Hepatocyte (in vitro differentiated cells): ENCODE data around the gene EPB41L4B. TPM values are rescaled to one million over a fixed set of nuclear protein-coding genes. Genes with fewer than 3 reads are reported as not detected.

Experiments used
- DNase-seq: peaks from one replicate; pipeline ENCODE4 v3.0.0-alpha.2; 2016; ENCODE audit warnings: low spot score
- H2AFZ ChIP-seq: fragments of 200-600 bp; sonication (generic); 2 replicates; pipeline ENCODE4 v1.6.0; 2016; ENCODE audit warnings: antibody characterized with exemption, mild to moderate bottlenecking
- H3K27ac ChIP-seq: fragments of 200-600 bp; sonication (generic); 2 replicates; pipeline ENCODE4 v1.5.1; 2016; ENCODE audit warnings: mild to moderate bottlenecking
- H3K27me3 ChIP-seq: fragments of 200-600 bp; sonication (generic); 2 replicates; pipeline ENCODE4 v1.6.1; 2016
- H3K36me3 ChIP-seq: fragments of 200-600 bp; sonication (generic); replicated peaks from 2 replicates; pipeline ENCODE4 v1.5.1; 2016; ENCODE audit warnings: low read depth; ENCODE audit not compliant: insufficient read depth
- H3K4me1 ChIP-seq: fragments of 200-600 bp; sonication (generic); 2 replicates; pipeline ENCODE4 v1.5.1; 2016; ENCODE audit warnings: mild to moderate bottlenecking, moderate library complexity; ENCODE audit not compliant: insufficient read depth
- H3K4me2 ChIP-seq: fragments of 200-600 bp; sonication (generic); 2 replicates; pipeline ENCODE4 v1.6.0; 2016
- H3K4me3 ChIP-seq: fragments of 200-600 bp; sonication (generic); 2 replicates; pipeline ENCODE4 v1.5.1; 2016; ENCODE audit warnings: mild to moderate bottlenecking
- H3K79me2 ChIP-seq: fragments of 200-600 bp; sonication (generic); 2 replicates; pipeline ENCODE4 v1.6.0; 2017; ENCODE audit warnings: mild to moderate bottlenecking
- H3K9me2 ChIP-seq: fragments of 200-600 bp; sonication (generic); replicated peaks from 2 replicates; pipeline ENCODE4 v1.6.0; 2017; ENCODE audit warnings: mild to moderate bottlenecking; ENCODE audit not compliant: insufficient read depth
- H3K9me3 ChIP-seq: fragments of 200-600 bp; sonication (generic); 2 replicates; pipeline ENCODE4 v1.5.1; 2016; ENCODE audit warnings: low read depth, mild to moderate bottlenecking
- H4K20me1 ChIP-seq: fragments of 200-600 bp; sonication (generic); 2 replicates; pipeline ENCODE4 v1.6.0; 2016; ENCODE audit warnings: mild to moderate bottlenecking; ENCODE audit not compliant: insufficient read depth, poor library complexity, severe bottlenecking
- EZH2 ChIP-seq: fragments of 200-600 bp; sonication (generic); IDR thresholded peaks from 2 replicates; pipeline ENCODE4 v1.6.1; 2016; ENCODE audit warnings: antibody characterized with exemption, mild to moderate bottlenecking, borderline replicate concordance
- EZH2phosphoT487 ChIP-seq: fragments of 200-600 bp; sonication (generic); IDR thresholded peaks from one replicate; pipeline ENCODE4 v1.6.1; 2018; ENCODE audit warnings: antibody characterized with exemption, mild to moderate bottlenecking, low read depth, moderate library complexity; ENCODE audit not compliant: unreplicated experiment, severe bottlenecking
- WGBS: methylation state at CpG from one replicate; pipeline ENCODE4 v1.1.6; 2016; ENCODE audit warnings: low lambda C conversion rate; ENCODE audit errors: missing lambda C conversion rate; 5-methylcytosine and 5-hydroxymethylcytosine counted together
- polyA plus RNA-seq: library from polyadenylated mRNA; unstranded; fragments of >200 nt; fragmentation: Nextera tagmentation; extraction: Ambion mirVana; gene quantifications from 2 replicates; pipeline ENCODE4 v1.2.1, GENCODE V29; 2016
- total RNA-seq: library from RNA; depleted of rRNA; stranded (reverse); fragments of >200 nt; gene quantifications from 2 replicates; pipeline ENCODE4 v1.2.3, GENCODE V29; 2014
- TF ChIP-seq, protein P1 (sequence below): fragments of 200-600 bp; sonication (generic); IDR thresholded peaks from 2 replicates; pipeline ENCODE4 v1.5.1; 2016; ENCODE audit warnings: antibody characterized with exemption, mild to moderate bottlenecking; ENCODE audit not compliant: poor library complexity

EPB41L4B gene
- total and polyA plus RNA-seq, 2 experiments from 2014 or later: 11.1 to 20.6 TPM

DNA sequence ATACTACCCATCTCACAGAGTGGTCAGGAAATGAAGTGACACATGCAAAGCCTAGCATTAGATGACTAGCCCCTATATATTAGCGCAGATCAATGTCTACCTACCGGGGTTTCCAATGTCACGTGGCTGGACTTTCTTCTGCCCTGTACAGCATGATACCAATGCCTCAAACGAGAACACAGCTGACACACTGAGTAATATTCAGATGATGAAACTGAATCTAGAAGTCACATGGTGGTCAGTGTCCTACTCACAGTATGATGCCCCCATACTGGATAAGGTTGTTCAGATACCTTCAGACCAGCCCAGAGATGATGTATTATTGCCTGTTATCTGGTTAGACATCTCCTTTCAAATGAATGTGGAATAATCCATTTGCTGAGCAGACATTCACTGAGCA lies 82.7 kb downstream of the EPB41L4B start:
- no peaks in the 10 kb centered on the region for H3K27me3 ChIP-seq
- no peaks in the 10 kb centered on the region for H3K79me2 ChIP-seq
- no peak for DNase-seq
- H3K9me3 ChIP-seq: no peaks in the 10 kb centered on the region
- TF ChIP-seq, protein P1, sequence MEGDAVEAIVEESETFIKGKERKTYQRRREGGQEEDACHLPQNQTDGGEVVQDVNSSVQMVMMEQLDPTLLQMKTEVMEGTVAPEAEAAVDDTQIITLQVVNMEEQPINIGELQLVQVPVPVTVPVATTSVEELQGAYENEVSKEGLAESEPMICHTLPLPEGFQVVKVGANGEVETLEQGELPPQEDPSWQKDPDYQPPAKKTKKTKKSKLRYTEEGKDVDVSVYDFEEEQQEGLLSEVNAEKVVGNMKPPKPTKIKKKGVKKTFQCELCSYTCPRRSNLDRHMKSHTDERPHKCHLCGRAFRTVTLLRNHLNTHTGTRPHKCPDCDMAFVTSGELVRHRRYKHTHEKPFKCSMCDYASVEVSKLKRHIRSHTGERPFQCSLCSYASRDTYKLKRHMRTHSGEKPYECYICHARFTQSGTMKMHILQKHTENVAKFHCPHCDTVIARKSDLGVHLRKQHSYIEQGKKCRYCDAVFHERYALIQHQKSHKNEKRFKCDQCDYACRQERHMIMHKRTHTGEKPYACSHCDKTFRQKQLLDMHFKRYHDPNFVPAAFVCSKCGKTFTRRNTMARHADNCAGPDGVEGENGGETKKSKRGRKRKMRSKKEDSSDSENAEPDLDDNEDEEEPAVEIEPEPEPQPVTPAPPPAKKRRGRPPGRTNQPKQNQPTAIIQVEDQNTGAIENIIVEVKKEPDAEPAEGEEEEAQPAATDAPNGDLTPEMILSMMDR: no peak
- TF ChIP-seq EZH2: no peak
- TF ChIP-seq EZH2phosphoT487: no peak
- no peak overlapping the region for H3K4me2 ChIP-seq
- no peak overlapping the region for H3K27ac ChIP-seq
- H3K4me1 ChIP-seq: peaks cover 6% of the 10 kb centered on the region
- no peaks in the 10 kb centered on the region for H3K36me3 ChIP-seq
- 96% methylated on average over 4 of the region's 4 CpGs for WGBS
- no peak overlapping the region for H2AFZ ChIP-seq
- no peak overlapping the region for H3K4me3 ChIP-seq
- H4K20me1 ChIP-seq: no peaks in the 10 kb centered on the region
- no peaks in the 10 kb centered on the region for H3K9me2 ChIP-seq

DNA sequence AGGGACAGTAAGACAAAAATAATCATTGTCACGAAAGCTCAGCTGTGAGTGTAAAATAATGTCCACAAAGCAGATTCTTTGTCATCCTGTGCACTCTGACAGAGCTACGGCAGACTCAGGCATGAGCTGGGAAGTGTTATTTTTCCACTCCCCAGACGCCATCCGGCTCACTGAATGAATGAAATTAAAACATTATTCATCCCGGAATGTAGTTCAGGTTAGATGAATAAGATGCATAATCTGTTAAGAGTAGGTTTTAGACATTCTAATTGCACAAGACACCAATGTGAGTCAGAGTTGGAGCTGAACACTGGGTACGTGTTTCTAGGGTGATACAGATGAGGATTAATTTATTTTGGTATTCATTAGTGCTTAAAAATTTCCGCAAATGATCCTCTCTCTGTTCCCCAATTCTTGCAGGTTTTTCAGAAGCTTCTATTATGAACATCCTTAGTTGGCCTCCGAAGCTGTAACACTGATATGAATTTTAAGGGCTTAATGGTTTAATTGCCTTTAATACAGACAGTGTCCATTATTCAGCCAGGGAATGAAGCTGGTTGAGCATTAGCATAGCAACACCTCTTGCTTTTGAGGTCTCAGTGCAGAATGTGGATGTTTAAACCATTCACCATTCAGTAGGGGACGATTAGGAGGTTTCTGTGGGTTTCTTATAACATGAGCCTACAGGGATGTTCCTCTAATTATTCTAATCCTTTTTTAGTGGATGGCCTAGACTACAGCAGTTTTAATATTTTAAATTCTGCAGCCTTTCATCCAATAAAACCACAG lies 88.2 kb downstream of the EPB41L4B start:
- H3K4me1 ChIP-seq: no peaks in the 10 kb centered on the region
- H3K79me2 ChIP-seq: no peaks in the 10 kb centered on the region
- H2AFZ ChIP-seq: no peak overlapping the region
- H3K27ac ChIP-seq: no peak overlapping the region
- no peak overlapping the region for H3K4me3 ChIP-seq
- no peak overlapping the region for H3K4me2 ChIP-seq
- no peaks in the 10 kb centered on the region for H3K36me3 ChIP-seq
- H4K20me1 ChIP-seq: no peaks in the 10 kb centered on the region
- 80% methylated on average over 9 of the region's 9 CpGs for WGBS
- no peaks in the 10 kb centered on the region for H3K9me3 ChIP-seq
- DNase-seq: no peak
- H3K9me2 ChIP-seq: no peaks in the 10 kb centered on the region
- TF ChIP-seq EZH2 (no peak), EZH2phosphoT487 (no peak)
- TF ChIP-seq, protein P1: no peak
- H3K27me3 ChIP-seq: no peaks in the 10 kb centered on the region

DNA sequence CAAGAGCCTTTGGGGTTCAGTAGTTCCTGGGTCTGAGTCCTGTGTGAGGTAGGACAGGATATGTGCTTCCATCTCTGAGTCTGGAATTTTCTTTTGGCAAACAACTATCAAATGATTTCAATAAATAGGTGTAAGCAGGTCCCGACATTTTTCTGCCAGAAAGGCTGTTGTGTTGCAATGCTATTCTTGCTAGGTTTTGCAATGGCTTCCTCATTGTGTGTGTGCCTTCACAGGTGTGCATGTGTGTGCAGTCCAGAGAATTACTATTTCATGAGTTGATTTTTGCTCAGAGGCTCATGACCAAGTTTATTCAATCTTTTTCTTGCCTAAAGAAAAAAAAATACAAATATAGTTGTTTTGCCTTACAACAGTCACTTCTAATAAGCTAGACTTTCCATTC lies 89.3 kb downstream of the EPB41L4B start:
- DNase-seq: no peak
- TF ChIP-seq EZH2 (no peak), EZH2phosphoT487 (no peak)
- TF ChIP-seq, protein P1: no peak
- no peaks in the 10 kb centered on the region for H3K9me3 ChIP-seq
- no peaks in the 10 kb centered on the region for H4K20me1 ChIP-seq
- H3K9me2 ChIP-seq: no peaks in the 10 kb centered on the region
- no peak overlapping the region for H3K4me2 ChIP-seq
- H3K79me2 ChIP-seq: no peaks in the 10 kb centered on the region
- H3K27me3 ChIP-seq: no peaks in the 10 kb centered on the region
- no peaks in the 10 kb centered on the region for H3K36me3 ChIP-seq
- H3K27ac ChIP-seq: no peak overlapping the region
- no peaks in the 10 kb centered on the region for H3K4me1 ChIP-seq
- no peak overlapping the region for H2AFZ ChIP-seq
- H3K4me3 ChIP-seq: no peak overlapping the region
- 88% methylated on average over 1 of the region's 1 CpG for WGBS
